SK-N-SH (cell line): ENCODE measurements around the gene MAEA.

Experiments
- ELF1 ChIP-seq: IDR thresholded peaks from 2 replicates; pipeline ENCODE4 v1.4.0; 2012
- GATA2 ChIP-seq: sonication (generic); formaldehyde crosslinking; IDR thresholded peaks from 2 replicates; pipeline ENCODE4 v1.5.0; 2020; ENCODE audit warnings: mild to moderate bottlenecking, missing genetic modification reagents
- MXI1 ChIP-seq: IDR thresholded peaks from 2 replicates; pipeline ENCODE4 v1.6.1; 2012; ENCODE audit warnings: mild to moderate bottlenecking, low read depth, low read length, improper control_type of control experiment
- NFIC ChIP-seq: IDR thresholded peaks from 2 replicates; pipeline ENCODE4 v1.4.0; 2012; ENCODE audit warnings: borderline replicate concordance
- RAD21 ChIP-seq: IDR thresholded peaks from 2 replicates; pipeline ENCODE4 v1.6.1; 2012; ENCODE audit warnings: mild to moderate bottlenecking, low read length
- RCOR1 ChIP-seq: fragments of 150-350 bp; IDR thresholded peaks from 2 replicates; pipeline ENCODE4 v1.6.1; 2017; ENCODE audit warnings: antibody characterized with exemption, low read length
- SIN3A ChIP-seq: IDR thresholded peaks from 2 replicates; pipeline ENCODE4 v1.6.1; 2012; ENCODE audit warnings: low read depth, mild to moderate bottlenecking, low read length, moderate library complexity, borderline replicate concordance
- SMC3 ChIP-seq: IDR thresholded peaks from 2 replicates; pipeline ENCODE4 v1.6.1; 2012; ENCODE audit warnings: low read depth, low read length, improper control_type of control experiment
- TAF1 ChIP-seq: IDR thresholded peaks from 2 replicates; pipeline ENCODE4 v1.6.1; 2012; ENCODE audit warnings: low read depth, mild to moderate bottlenecking, low read length, moderate library complexity, borderline replicate concordance
- TF ChIP-seq, protein P1 (sequence below): fragments of 200-600 bp; sonication (generic); IDR thresholded peaks from 2 replicates; pipeline ENCODE4 v1.6.1; 2017; ENCODE audit warnings: antibody characterized with exemption, mild to moderate bottlenecking, moderate library complexity

- TF ChIP-seq NFIC (no peak), RAD21 (no peak), TAF1 (no peak), ELF1 (no peak), GATA2 (no peak), RCOR1 (no peak), MXI1 (no peak), SMC3 (no peak), SIN3A (no peak)
- TF ChIP-seq, protein P1, sequence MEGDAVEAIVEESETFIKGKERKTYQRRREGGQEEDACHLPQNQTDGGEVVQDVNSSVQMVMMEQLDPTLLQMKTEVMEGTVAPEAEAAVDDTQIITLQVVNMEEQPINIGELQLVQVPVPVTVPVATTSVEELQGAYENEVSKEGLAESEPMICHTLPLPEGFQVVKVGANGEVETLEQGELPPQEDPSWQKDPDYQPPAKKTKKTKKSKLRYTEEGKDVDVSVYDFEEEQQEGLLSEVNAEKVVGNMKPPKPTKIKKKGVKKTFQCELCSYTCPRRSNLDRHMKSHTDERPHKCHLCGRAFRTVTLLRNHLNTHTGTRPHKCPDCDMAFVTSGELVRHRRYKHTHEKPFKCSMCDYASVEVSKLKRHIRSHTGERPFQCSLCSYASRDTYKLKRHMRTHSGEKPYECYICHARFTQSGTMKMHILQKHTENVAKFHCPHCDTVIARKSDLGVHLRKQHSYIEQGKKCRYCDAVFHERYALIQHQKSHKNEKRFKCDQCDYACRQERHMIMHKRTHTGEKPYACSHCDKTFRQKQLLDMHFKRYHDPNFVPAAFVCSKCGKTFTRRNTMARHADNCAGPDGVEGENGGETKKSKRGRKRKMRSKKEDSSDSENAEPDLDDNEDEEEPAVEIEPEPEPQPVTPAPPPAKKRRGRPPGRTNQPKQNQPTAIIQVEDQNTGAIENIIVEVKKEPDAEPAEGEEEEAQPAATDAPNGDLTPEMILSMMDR: no peak
These were observed 96.0 kb downstream of the MAEA start for GRCh38 chr4:1385373-1386340.
